Upper lobe of left lung (tissue), 4 donors: ENCODE measurements around the gene VAMP3.

Source experiments
- CTCF ChIP-seq, 6 experiments: fragments of 450-650 bp in 4 of 6; fragments of 200-600 bp in 2 of 6; sonication (generic) in 2 of 6; IDR thresholded peaks; one replicate each; pipeline ENCODE4 v1.5.1; 2016 to 2019; ENCODE audit warnings: antibody characterized with exemption in 6 of 6
- EP300 ChIP-seq, 4 donors: sonication (generic); formaldehyde crosslinking; IDR thresholded peaks; one replicate each; pipeline ENCODE4 v1.5.1; 2017; ENCODE audit warnings: antibody characterized with exemption in 4 of 4, control low read depth in 2 of 4
- POLR2A ChIP-seq, 4 donors: fragments of 450-650 bp; IDR thresholded peaks; one replicate each; pipeline ENCODE4 v1.5.1; 2016 to 2017; ENCODE audit warnings: antibody characterized with exemption in 4 of 4, mild to moderate bottlenecking in 2 of 4
- POLR2AphosphoS5 ChIP-seq, 2 donors: sonication (generic); formaldehyde crosslinking; IDR thresholded peaks; one replicate each; pipeline ENCODE4 v1.5.1; 2017; ENCODE audit warnings: antibody characterized with exemption in 2 of 2

- TF ChIP-seq POLR2A (IDR thresholded peaks at IDR 0.05) (no peak), EP300 (IDR thresholded peaks at IDR 0.05) (no peak), CTCF (IDR thresholded peaks at IDR 0.05) (no peak), POLR2AphosphoS5 (IDR thresholded peaks at IDR 0.05) (no peak)
Observed at GRCh38 chr1:7726623-7727022, 44.5 kb upstream of the VAMP3 start.
